ENCODE data around the gene ORMDL1.

GRCh38 chr2:189729430-189729829 is 54.7 kb downstream of the ORMDL1 start:
- no peak for TF ChIP-seq POLR2A (IDR thresholded peaks at IDR 0.05; ENCODE audit: low read depth, low read length)
- no peak for TF ChIP-seq CTCF (conservative IDR thresholded peaks at IDR 0.05; ENCODE audit: low read depth, low read length)

Measured in IMR-90 (cell line).